Nephron (organoid): ENCODE results near the gene CTNNA3.

ENCODE experiments used
- H3K27ac Mint-ChIP-seq, 3 experiments: 2 replicates each; pipeline ENCODE4 v1.8.0; 2020; ENCODE audit warnings: mixed read lengths in 3 of 3, mild to moderate bottlenecking in 2 of 3, moderate library complexity in 1 of 3
- H3K27me3 Mint-ChIP-seq: 2 replicates; pipeline ENCODE4 v1.8.0; 2021; ENCODE audit warnings: low read depth, mild to moderate bottlenecking, moderate library complexity, mixed read lengths
- H3K36me3 Mint-ChIP-seq: 2 replicates; pipeline ENCODE4 v1.8.0; 2020; ENCODE audit warnings: low read depth, mixed read lengths
- H3K4me1 Mint-ChIP-seq: 2 replicates; pipeline ENCODE4 v1.8.0; 2020; ENCODE audit warnings: mixed read lengths
- H3K4me3 Mint-ChIP-seq, 3 experiments: 2 replicates each; pipeline ENCODE4 v1.8.0; 2020; ENCODE audit warnings: mild to moderate bottlenecking in 3 of 3, mixed read lengths in 3 of 3, moderate library complexity in 2 of 3
- H3K9me3 Mint-ChIP-seq: 2 replicates; pipeline ENCODE4 v1.8.0; 2020; ENCODE audit warnings: mixed read lengths
- CTCF ChIP-seq, 3 experiments: fragments of 200-600 bp; sonication (generic); IDR thresholded peaks; one replicate each; pipeline ENCODE4 v1.5.0; 2021; ENCODE audit warnings: antibody characterized with exemption in 3 of 3; ENCODE audit not compliant: unreplicated experiment in 3 of 3

Gene CTNNA3

DNA sequence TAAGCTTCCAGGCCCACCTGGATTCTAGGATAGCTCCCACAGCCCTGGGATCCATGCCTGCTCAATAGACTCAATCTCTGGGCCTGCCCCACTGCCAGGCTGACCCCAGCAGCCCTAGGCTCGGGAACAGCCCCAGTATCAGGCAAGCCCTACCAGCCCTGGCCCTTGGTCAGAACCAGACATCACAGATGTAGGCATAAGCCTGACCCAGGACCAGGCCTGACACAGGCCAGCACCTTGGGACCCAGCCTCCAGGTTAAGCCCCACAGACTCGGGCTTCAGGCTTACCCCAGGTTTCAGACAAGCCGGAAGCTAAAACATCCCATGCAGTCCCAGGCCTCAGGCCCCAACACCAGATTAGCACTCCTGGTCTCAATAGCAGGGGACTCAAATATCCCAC, 1046.4 kb downstream of the CTNNA3 start:
- no peak overlapping the region for H3K27ac Mint-ChIP-seq
- H3K9me3 Mint-ChIP-seq, result peaks cover 31% of the 10 kb centered on the region
- no peaks in the 10 kb centered on the region for H3K4me1 Mint-ChIP-seq
- no peak for TF ChIP-seq CTCF (IDR thresholded peaks at IDR 0.05; ENCODE audit: unreplicated experiment in 3 of 3)
- peaks cover 4% of the 10 kb centered on the region for H3K36me3 Mint-ChIP-seq
- no peak overlapping the region for H3K4me3 Mint-ChIP-seq
- H3K27me3 Mint-ChIP-seq, result no peaks in the 10 kb centered on the region

DNA sequence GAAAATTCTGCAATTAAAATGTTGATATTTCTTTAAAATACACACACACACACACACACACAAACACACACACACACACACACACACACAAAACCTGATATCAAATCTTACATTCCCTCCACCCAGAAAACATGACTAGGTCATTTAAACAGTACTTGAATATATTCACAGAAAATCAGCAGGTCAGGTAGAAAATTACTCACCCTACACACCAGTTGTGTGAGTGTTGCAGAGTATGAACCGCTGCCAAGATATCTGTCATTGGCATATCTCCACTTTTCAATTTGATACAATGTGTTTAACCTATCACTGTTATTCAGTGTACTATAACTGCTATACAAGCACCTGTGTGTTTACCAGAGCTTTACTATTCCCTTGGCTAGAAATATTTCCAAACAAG, 1053.8 kb downstream of the CTNNA3 start:
- Mint-ChIP-seq H3K4me3 (no peak overlapping the region), H3K4me1 (peaks cover 6% of the 10 kb centered on the region), H3K9me3 (no peaks in the 10 kb centered on the region), H3K27me3 (no peaks in the 10 kb centered on the region), H3K27ac (no peak overlapping the region), H3K36me3 (no peaks in the 10 kb centered on the region)
- TF ChIP-seq CTCF (IDR thresholded peaks at IDR 0.05; ENCODE audit: unreplicated experiment in 3 of 3), result no peak

GRCh38 chr10:66639371-66639770, 1056.6 kb downstream of the CTNNA3 start:
- no peaks in the 10 kb centered on the region for H3K27me3 Mint-ChIP-seq
- H3K4me1 Mint-ChIP-seq, result peaks cover 6% of the 10 kb centered on the region

GRCh38 chr10:66637273-66638036, 1058.5 kb downstream of the CTNNA3 start:
- Mint-ChIP-seq H3K27me3 (no peaks in the 10 kb centered on the region), H3K4me3 (no peak overlapping the region), H3K36me3 (no peaks in the 10 kb centered on the region), H3K27ac (no peak overlapping the region), H3K4me1 (peaks cover 6% of the 10 kb centered on the region), H3K9me3 (no peaks in the 10 kb centered on the region)
- no peak for TF ChIP-seq CTCF (IDR thresholded peaks at IDR 0.05; ENCODE audit: unreplicated experiment in 3 of 3)

More at GRCh38 chr10:66639371-66639770, 1056.6 kb downstream of the CTNNA3 start:
- H3K36me3 Mint-ChIP-seq, result no peaks in the 10 kb centered on the region
- no peaks in the 10 kb centered on the region for H3K9me3 Mint-ChIP-seq
- no peak overlapping the region for H3K27ac Mint-ChIP-seq
- no peak for TF ChIP-seq CTCF (IDR thresholded peaks at IDR 0.05; ENCODE audit: unreplicated experiment in 3 of 3)
- H3K4me3 Mint-ChIP-seq, result no peak overlapping the region

DNA sequence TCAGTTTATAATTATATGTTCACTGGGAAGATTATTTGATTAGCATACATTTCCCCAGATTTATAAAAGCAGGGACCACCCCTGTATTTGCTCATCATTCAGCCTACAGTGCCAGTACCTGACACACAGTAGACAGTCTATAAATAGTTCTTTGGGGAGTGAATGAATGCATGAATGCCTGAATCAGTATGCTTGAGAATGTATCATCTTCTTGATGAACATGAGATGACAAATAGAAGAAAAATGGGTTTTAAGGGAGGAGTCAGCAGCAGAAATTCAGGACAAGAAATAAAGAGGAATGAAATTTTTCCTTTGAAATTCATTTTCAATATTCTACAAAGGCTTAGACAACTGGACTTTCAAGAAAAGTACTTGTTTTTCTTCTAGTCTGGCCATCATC, 1066.0 kb downstream of the CTNNA3 start:
- Mint-ChIP-seq H3K4me3 (no peak overlapping the region), H3K4me1 (no peaks in the 10 kb centered on the region), H3K9me3 (no peaks in the 10 kb centered on the region), H3K27ac (no peak overlapping the region), H3K36me3 (no peaks in the 10 kb centered on the region), H3K27me3 (no peaks in the 10 kb centered on the region)
- TF ChIP-seq CTCF (IDR thresholded peaks at IDR 0.05; ENCODE audit: unreplicated experiment in 3 of 3), result no peak

DNA sequence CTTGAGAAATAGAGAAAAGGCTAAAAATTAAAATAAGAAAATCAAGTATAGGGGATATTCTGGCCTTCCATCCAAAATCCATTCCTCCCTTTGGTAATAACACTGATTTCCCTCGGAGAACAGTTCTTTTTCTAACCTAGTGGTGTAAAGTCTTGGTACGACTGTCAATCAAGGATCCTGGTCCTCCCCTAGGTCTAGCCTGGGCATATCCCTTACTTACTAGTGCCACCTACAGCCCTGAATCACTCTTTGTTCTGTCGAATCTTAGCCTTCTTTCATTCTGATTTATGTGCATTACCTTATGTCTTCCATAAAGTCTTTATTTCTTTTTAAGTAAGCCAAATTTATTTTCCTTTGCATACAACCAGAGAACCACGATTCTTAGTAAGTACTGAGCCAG, 1068.8 kb downstream of the CTNNA3 start:
- Mint-ChIP-seq H3K36me3 (no peaks in the 10 kb centered on the region), H3K27me3 (no peaks in the 10 kb centered on the region), H3K4me3 (no peak overlapping the region), H3K4me1 (no peaks in the 10 kb centered on the region), H3K27ac (peak overlapping the region in 2 of 3 experiments; percentile 10 to 64), H3K9me3 (no peaks in the 10 kb centered on the region)
- TF ChIP-seq CTCF (IDR thresholded peaks at IDR 0.05; ENCODE audit: unreplicated experiment in 3 of 3), result no peak
